GM23338 (cell line): ENCODE data around the gene NVL.

Source experiments
- CTCF ChIP-seq, 2 experiments: fragments of 200-600 bp in 1 of 2; sonication (generic) in 1 of 2; conservative IDR thresholded peaks; 2 replicates each; pipeline versions ENCODE4 v1.5.1 to v1.6.1; 2016 to 2017; ENCODE audit warnings: antibody characterized with exemption in 2 of 2, low read depth in 2 of 2, mild to moderate bottlenecking in 2 of 2, moderate library complexity in 1 of 2
- EZH2 ChIP-seq: fragments of 200-600 bp; sonication (generic); IDR thresholded peaks from one replicate; pipeline ENCODE4 v1.8.0; 2017; ENCODE audit warnings: antibody characterized with exemption, mild to moderate bottlenecking, low read depth; ENCODE audit not compliant: unreplicated experiment
- EZH2phosphoT487 ChIP-seq: fragments of 200-600 bp; sonication (generic); IDR thresholded peaks from one replicate; pipeline ENCODE4 v1.8.1; 2018; ENCODE audit warnings: antibody characterized with exemption; ENCODE audit not compliant: unreplicated experiment
- POLR2AphosphoS5 ChIP-seq: IDR thresholded peaks from 2 replicates; pipeline ENCODE4 v1.6.1; 2016; ENCODE audit warnings: antibody characterized with exemption, low read depth
- ZNF114 ChIP-seq: fragments of 250-450 bp; sonication (Bioruptor Pico); IDR thresholded peaks from 2 replicates; pipeline ENCODE4 v1.5.0; 2020; ENCODE audit warnings: mild to moderate bottlenecking, moderate library complexity
- ZNF462 ChIP-seq: fragments of 250-450 bp; sonication (Bioruptor Pico); IDR thresholded peaks from 2 replicates; pipeline ENCODE4 v1.5.0; 2020; ENCODE audit warnings: mild to moderate bottlenecking, moderate library complexity

- no peak for TF ChIP-seq CTCF (conservative IDR thresholded peaks at IDR 0.05; ENCODE audit: low read depth in 2 of 2)
- TF ChIP-seq EZH2phosphoT487: no peak
- TF ChIP-seq EZH2: no peak
- TF ChIP-seq POLR2AphosphoS5: no peak
- TF ChIP-seq ZNF114 (CRISPR knock-in tag): no peak
- no peak for TF ChIP-seq ZNF462
Observed at GRCh38 chr1:224213438-224214119, 116.4 kb downstream of the NVL start.
